Measurements from ENCODE around the gene RASGRP3. TPM values are rescaled to one million over a fixed set of nuclear protein-coding genes. Genes with fewer than 3 reads are reported as not detected.

Gene RASGRP3
- total and polyA plus RNA-seq, 2 of the 13 experiments (the other 11 are each of a cell fraction or from before 2014, with no cell fraction given) = 0.01 TPM; not detected in 1

DNA sequence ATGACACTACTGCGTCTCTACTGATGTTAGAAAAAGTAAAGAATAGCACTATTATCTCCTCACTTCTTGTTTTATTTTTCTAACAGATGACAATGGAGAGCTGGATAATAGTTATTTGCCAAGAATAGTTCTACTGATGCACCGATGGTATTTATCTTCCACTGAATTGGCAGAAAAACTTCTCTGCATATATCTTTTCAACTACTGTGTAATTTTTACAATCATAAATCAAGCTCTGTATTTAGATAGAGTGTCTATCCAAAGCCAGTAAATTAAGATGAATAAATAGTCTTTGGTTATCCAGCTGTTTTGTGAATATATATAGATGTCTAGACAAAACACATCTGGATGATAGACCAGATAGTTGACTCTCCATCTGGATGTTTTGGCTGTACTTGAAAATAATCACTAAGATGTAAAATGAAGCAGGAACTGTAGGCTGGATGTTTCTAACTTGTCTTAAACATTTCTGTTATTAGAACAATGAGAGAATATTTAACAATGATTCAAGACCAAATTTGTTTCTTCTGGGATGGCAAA is 40.1 kb downstream of the RASGRP3 start:
- BruUV-seq (replicated peaks) = no TSS peak
- Histone ChIP-seq H3K4me3 (replicated peaks in 1 of 3; ENCODE audit: insufficient read depth in 1 of 3, low read depth in 2 of 3, low read length in 3 of 3) (no peak overlapping the region), H3K4me1 (ENCODE audit: insufficient read depth, low read length) (no peaks in the 10 kb centered on the region), H3K27ac (ENCODE audit: extremely low read length, insufficient read depth, low read length) (no peak overlapping the region), H3K9ac (ENCODE audit: insufficient read depth, low read depth, low read length) (no peak overlapping the region), H3K4me2 (ENCODE audit: low read depth, low read length) (no peak overlapping the region), H3K27me3 (ENCODE audit: control insufficient read depth in 1 of 2, insufficient read depth in 2 of 2, low read length in 2 of 2) (no peaks in the 10 kb centered on the region), H3K79me2 (ENCODE audit: insufficient read depth, low read length) (no peaks in the 10 kb centered on the region), H3K9me3 (ENCODE audit: low read length) (no peaks in the 10 kb centered on the region), H2AFZ (ENCODE audit: low read length) (no peak overlapping the region), H4K20me1 (ENCODE audit: insufficient read depth, low read length) (no peaks in the 10 kb centered on the region), H3K36me3 (replicated peaks in 1 of 2; ENCODE audit: control insufficient read depth in 1 of 2, insufficient read depth in 2 of 2, low read length in 2 of 2) (no peaks in the 10 kb centered on the region)
- in situ Hi-C loops (cut with HindIII; ENCODE audit: extremely low pct_ligation_motif_present, low pct_unique_long_range_greater_than_20kb) = no loop called here
- FAIRE-seq (no peak), DNase-seq (ENCODE audit: low spot score) (no peak), ATAC-seq (no peak)
- ChIA-PET CTCF (ENCODE audit: low intra/inter-chr PET ratio, low total read pairs) (no interaction called here), POLR2A (no interaction called here)
- intact Hi-C loops (cut with micrococcal nuclease; ENCODE audit: unreplicated experiment) = no loop called here
- 57% methylated on average over 2 of the region's 2 CpGs for WGBS (ENCODE audit: low lambda C conversion rate)
- no peak for TF ChIP-seq MBNL3 (CRISPR knock-in tag; conservative IDR thresholded peaks at IDR 0.05)
- TF ChIP-seq, protein P1, sequence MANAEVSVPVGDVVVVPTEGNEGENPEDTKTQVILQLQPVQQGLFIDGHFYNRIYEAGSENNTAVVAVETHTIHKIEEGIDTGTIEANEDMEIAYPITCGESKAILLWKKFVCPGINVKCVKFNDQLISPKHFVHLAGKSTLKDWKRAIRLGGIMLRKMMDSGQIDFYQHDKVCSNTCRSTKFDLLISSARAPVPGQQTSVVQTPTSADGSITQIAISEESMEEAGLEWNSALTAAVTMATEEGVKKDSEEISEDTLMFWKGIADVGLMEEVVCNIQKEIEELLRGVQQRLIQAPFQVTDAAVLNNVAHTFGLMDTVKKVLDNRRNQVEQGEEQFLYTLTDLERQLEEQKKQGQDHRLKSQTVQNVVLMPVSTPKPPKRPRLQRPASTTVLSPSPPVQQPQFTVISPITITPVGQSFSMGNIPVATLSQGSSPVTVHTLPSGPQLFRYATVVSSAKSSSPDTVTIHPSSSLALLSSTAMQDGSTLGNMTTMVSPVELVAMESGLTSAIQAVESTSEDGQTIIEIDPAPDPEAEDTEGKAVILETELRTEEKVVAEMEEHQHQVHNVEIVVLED (CRISPR knock-in tag; IDR thresholded peaks at IDR 0.05; ENCODE audit: borderline replicate concordance) = no peak
- TF ChIP-seq, protein P2, sequence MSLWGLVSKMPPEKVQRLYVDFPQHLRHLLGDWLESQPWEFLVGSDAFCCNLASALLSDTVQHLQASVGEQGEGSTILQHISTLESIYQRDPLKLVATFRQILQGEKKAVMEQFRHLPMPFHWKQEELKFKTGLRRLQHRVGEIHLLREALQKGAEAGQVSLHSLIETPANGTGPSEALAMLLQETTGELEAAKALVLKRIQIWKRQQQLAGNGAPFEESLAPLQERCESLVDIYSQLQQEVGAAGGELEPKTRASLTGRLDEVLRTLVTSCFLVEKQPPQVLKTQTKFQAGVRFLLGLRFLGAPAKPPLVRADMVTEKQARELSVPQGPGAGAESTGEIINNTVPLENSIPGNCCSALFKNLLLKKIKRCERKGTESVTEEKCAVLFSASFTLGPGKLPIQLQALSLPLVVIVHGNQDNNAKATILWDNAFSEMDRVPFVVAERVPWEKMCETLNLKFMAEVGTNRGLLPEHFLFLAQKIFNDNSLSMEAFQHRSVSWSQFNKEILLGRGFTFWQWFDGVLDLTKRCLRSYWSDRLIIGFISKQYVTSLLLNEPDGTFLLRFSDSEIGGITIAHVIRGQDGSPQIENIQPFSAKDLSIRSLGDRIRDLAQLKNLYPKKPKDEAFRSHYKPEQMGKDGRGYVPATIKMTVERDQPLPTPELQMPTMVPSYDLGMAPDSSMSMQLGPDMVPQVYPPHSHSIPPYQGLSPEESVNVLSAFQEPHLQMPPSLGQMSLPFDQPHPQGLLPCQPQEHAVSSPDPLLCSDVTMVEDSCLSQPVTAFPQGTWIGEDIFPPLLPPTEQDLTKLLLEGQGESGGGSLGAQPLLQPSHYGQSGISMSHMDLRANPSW (CRISPR knock-in tag; IDR thresholded peaks at IDR 0.05; ENCODE audit: borderline replicate concordance) = no peak
- no peak for TF ChIP-seq ZNF546 (CRISPR knock-in tag; conservative IDR thresholded peaks at IDR 0.05)
- no peak for TF ChIP-seq PCBP1 (IDR thresholded peaks at IDR 0.05; ENCODE audit: borderline replicate concordance, low read depth, low read length)
- TF ChIP-seq ZNF562 (CRISPR knock-in tag; IDR thresholded peaks at IDR 0.05; ENCODE audit: borderline replicate concordance) = no peak
- TF ChIP-seq RFX5 (IDR thresholded peaks at IDR 0.05; ENCODE audit: low read depth, low read length) = no peak
- no peak for TF ChIP-seq FOXK2 (IDR thresholded peaks at IDR 0.05)
- no peak for TF ChIP-seq MEIS2 (CRISPR knock-in tag; IDR thresholded peaks at IDR 0.05)
- TF ChIP-seq ZNF781 (CRISPR knock-in tag; IDR thresholded peaks at IDR 0.05; ENCODE audit: borderline replicate concordance, not compliant biosample characterization) = no peak
- TF ChIP-seq, protein P3, sequence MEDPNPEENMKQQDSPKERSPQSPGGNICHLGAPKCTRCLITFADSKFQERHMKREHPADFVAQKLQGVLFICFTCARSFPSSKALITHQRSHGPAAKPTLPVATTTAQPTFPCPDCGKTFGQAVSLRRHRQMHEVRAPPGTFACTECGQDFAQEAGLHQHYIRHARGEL (CRISPR knock-in tag; IDR thresholded peaks at IDR 0.05) = no peak
- TF ChIP-seq ZNF484 (CRISPR knock-in tag; IDR thresholded peaks at IDR 0.05; ENCODE audit: borderline replicate concordance, low read depth) = no peak
- no peak for TF ChIP-seq ZC3H13 (CRISPR knock-in tag; IDR thresholded peaks at IDR 0.05)
- no peak for TF ChIP-seq CHD2 (IDR thresholded peaks at IDR 0.05; ENCODE audit: low read depth, low read length)
- TF ChIP-seq ZSCAN22 (CRISPR knock-in tag; IDR thresholded peaks at IDR 0.05) = no peak
- TF ChIP-seq POLR2G (IDR thresholded peaks at IDR 0.05; ENCODE audit: low read depth, low read length) = no peak
- TF ChIP-seq, protein P4, sequence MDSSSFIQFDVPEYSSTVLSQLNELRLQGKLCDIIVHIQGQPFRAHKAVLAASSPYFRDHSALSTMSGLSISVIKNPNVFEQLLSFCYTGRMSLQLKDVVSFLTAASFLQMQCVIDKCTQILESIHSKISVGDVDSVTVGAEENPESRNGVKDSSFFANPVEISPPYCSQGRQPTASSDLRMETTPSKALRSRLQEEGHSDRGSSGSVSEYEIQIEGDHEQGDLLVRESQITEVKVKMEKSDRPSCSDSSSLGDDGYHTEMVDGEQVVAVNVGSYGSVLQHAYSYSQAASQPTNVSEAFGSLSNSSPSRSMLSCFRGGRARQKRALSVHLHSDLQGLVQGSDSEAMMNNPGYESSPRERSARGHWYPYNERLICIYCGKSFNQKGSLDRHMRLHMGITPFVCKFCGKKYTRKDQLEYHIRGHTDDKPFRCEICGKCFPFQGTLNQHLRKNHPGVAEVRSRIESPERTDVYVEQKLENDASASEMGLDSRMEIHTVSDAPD (CRISPR knock-in tag; IDR thresholded peaks at IDR 0.05) = no peak
- no peak for TF ChIP-seq TMF1 (CRISPR knock-in tag; IDR thresholded peaks at IDR 0.05; ENCODE audit: low read depth)
